ENCODE data around the gene PRR5L.

- TF ChIP-seq CTCF (IDR thresholded peaks at IDR 0.05) (no peak), POLR2A (IDR thresholded peaks at IDR 0.05) (no peak), POLR2AphosphoS5 (IDR thresholded peaks at IDR 0.05) (no peak)
Observed at GRCh38 chr11:36471577-36471976, 175.5 kb downstream of the PRR5L start.

Measured in sigmoid colon (tissue), 4 donors.